ENCODE results near the gene PPP1R16B.

The PPP1R16B gene

GRCh38 chr20:38866265-38867061 is 61.0 kb downstream of the PPP1R16B start:
- Histone ChIP-seq H3K9ac (ENCODE audit: low read length in 2 of 2) (no peak overlapping the region), H3K36me3 (ENCODE audit: control insufficient read depth in 2 of 2, insufficient read depth in 2 of 2, low read length in 2 of 2) (no peaks in the 10 kb centered on the region), H3K9me3 (ENCODE audit: control insufficient read depth in 2 of 2, low read length in 2 of 2) (no peaks in the 10 kb centered on the region), H3K27me3 (ENCODE audit: control insufficient read depth in 1 of 2, insufficient read depth in 2 of 2, low read length in 2 of 2) (peaks cover 0 to 2% of the 10 kb centered on the region in 2 donors), H3K4me3 (ENCODE audit: low read length in 2 of 2) (no peak overlapping the region), H3K27ac (ENCODE audit: low read length) (no peak overlapping the region), H3K4me1 (ENCODE audit: control insufficient read depth, insufficient read depth, low read length) (no peaks in the 10 kb centered on the region)

GRCh38 chr20:38867062-38867359 is 61.5 kb downstream of the PPP1R16B start:
- peaks cover 0 to 2% of the 10 kb centered on the region in 2 donors for H3K27me3 ChIP-seq (ENCODE audit: control insufficient read depth in 1 of 2, insufficient read depth in 2 of 2, low read length in 2 of 2)
- no peak overlapping the region for H3K9ac ChIP-seq (ENCODE audit: low read length in 2 of 2)
- no peaks in the 10 kb centered on the region for H3K9me3 ChIP-seq (ENCODE audit: control insufficient read depth in 2 of 2, low read length in 2 of 2)
- H3K4me3 ChIP-seq (ENCODE audit: low read length in 2 of 2) = no peak overlapping the region
- H3K27ac ChIP-seq (ENCODE audit: low read length) = no peak overlapping the region
- H3K4me1 ChIP-seq (ENCODE audit: control insufficient read depth, insufficient read depth, low read length) = no peaks in the 10 kb centered on the region
- H3K36me3 ChIP-seq (ENCODE audit: control insufficient read depth in 2 of 2, insufficient read depth in 2 of 2, low read length in 2 of 2) = no peaks in the 10 kb centered on the region

- H3K4me1 ChIP-seq (ENCODE audit: control insufficient read depth, insufficient read depth, low read length) = peaks cover 6% of the 10 kb centered on the region
- no peak overlapping the region for H3K4me3 ChIP-seq (ENCODE audit: low read length in 2 of 2)
- no peaks in the 10 kb centered on the region for H3K36me3 ChIP-seq (ENCODE audit: control insufficient read depth in 2 of 2, insufficient read depth in 2 of 2, low read length in 2 of 2)
- H3K9me3 ChIP-seq (ENCODE audit: control insufficient read depth in 2 of 2, low read length in 2 of 2) = no peaks in the 10 kb centered on the region
- H3K27ac ChIP-seq (ENCODE audit: low read length) = no peak overlapping the region
- H3K9ac ChIP-seq (ENCODE audit: low read length in 2 of 2) = no peak overlapping the region
- H3K27me3 ChIP-seq (ENCODE audit: control insufficient read depth in 1 of 2, insufficient read depth in 2 of 2, low read length in 2 of 2) = peaks cover 0 to 9% of the 10 kb centered on the region in 2 donors
Measured at GRCh38 chr20:38870733-38871559, 65.4 kb downstream of the PPP1R16B start.

- Histone ChIP-seq H3K27me3 (ENCODE audit: control insufficient read depth in 1 of 2, insufficient read depth in 2 of 2, low read length in 2 of 2) (peaks cover 0 to 9% of the 10 kb centered on the region in 2 donors), H3K9me3 (ENCODE audit: control insufficient read depth in 2 of 2, low read length in 2 of 2) (no peaks in the 10 kb centered on the region), H3K27ac (ENCODE audit: low read length) (no peak overlapping the region), H3K4me3 (ENCODE audit: low read length in 2 of 2) (no peak overlapping the region), H3K36me3 (ENCODE audit: control insufficient read depth in 2 of 2, insufficient read depth in 2 of 2, low read length in 2 of 2) (no peaks in the 10 kb centered on the region), H3K9ac (ENCODE audit: low read length in 2 of 2) (no peak overlapping the region), H3K4me1 (ENCODE audit: control insufficient read depth, insufficient read depth, low read length) (peaks cover 6% of the 10 kb centered on the region)
Measured at GRCh38 chr20:38871560-38871953, 66.1 kb downstream of the PPP1R16B start.

GRCh38 chr20:38872036-38872435 is 66.5 kb downstream of the PPP1R16B start:
- no peaks in the 10 kb centered on the region for H3K9me3 ChIP-seq (ENCODE audit: control insufficient read depth in 2 of 2, low read length in 2 of 2)
- H3K4me1 ChIP-seq (ENCODE audit: control insufficient read depth, insufficient read depth, low read length) = peaks cover 6% of the 10 kb centered on the region
- no peaks in the 10 kb centered on the region for H3K36me3 ChIP-seq (ENCODE audit: control insufficient read depth in 2 of 2, insufficient read depth in 2 of 2, low read length in 2 of 2)
- no peak overlapping the region for H3K27ac ChIP-seq (ENCODE audit: low read length)
- H3K9ac ChIP-seq (ENCODE audit: low read length in 2 of 2) = no peak overlapping the region
- peaks cover 0 to 9% of the 10 kb centered on the region in 2 donors for H3K27me3 ChIP-seq (ENCODE audit: control insufficient read depth in 1 of 2, insufficient read depth in 2 of 2, low read length in 2 of 2)
- no peak overlapping the region for H3K4me3 ChIP-seq (ENCODE audit: low read length in 2 of 2)

- Histone ChIP-seq H3K4me3 (ENCODE audit: low read length in 2 of 2) (no peak overlapping the region), H3K36me3 (ENCODE audit: control insufficient read depth in 2 of 2, insufficient read depth in 2 of 2, low read length in 2 of 2) (no peaks in the 10 kb centered on the region), H3K27ac (ENCODE audit: low read length) (no peak overlapping the region), H3K9me3 (ENCODE audit: control insufficient read depth in 2 of 2, low read length in 2 of 2) (no peaks in the 10 kb centered on the region), H3K4me1 (ENCODE audit: control insufficient read depth, insufficient read depth, low read length) (peaks cover 6% of the 10 kb centered on the region), H3K9ac (ENCODE audit: low read length in 2 of 2) (no peak overlapping the region), H3K27me3 (ENCODE audit: control insufficient read depth in 1 of 2, insufficient read depth in 2 of 2, low read length in 2 of 2) (peaks cover 0 to 11% of the 10 kb centered on the region in 2 donors)
Measured at GRCh38 chr20:38872491-38873049, 67.1 kb downstream of the PPP1R16B start.

- Histone ChIP-seq H3K27ac (ENCODE audit: low read length) (no peak overlapping the region), H3K4me1 (ENCODE audit: control insufficient read depth, insufficient read depth, low read length) (peaks cover 6% of the 10 kb centered on the region), H3K9me3 (ENCODE audit: control insufficient read depth in 2 of 2, low read length in 2 of 2) (no peaks in the 10 kb centered on the region), H3K36me3 (ENCODE audit: control insufficient read depth in 2 of 2, insufficient read depth in 2 of 2, low read length in 2 of 2) (no peaks in the 10 kb centered on the region), H3K27me3 (ENCODE audit: control insufficient read depth in 1 of 2, insufficient read depth in 2 of 2, low read length in 2 of 2) (peaks cover 0 to 11% of the 10 kb centered on the region in 2 donors), H3K9ac (ENCODE audit: low read length in 2 of 2) (no peak overlapping the region), H3K4me3 (ENCODE audit: low read length in 2 of 2) (no peak overlapping the region)
Measured at GRCh38 chr20:38873050-38873581, 67.6 kb downstream of the PPP1R16B start.

- Histone ChIP-seq H3K4me3 (ENCODE audit: low read length in 2 of 2) (no peak overlapping the region), H3K9ac (ENCODE audit: low read length in 2 of 2) (no peak overlapping the region), H3K4me1 (ENCODE audit: control insufficient read depth, insufficient read depth, low read length) (peaks cover 6% of the 10 kb centered on the region), H3K9me3 (ENCODE audit: control insufficient read depth in 2 of 2, low read length in 2 of 2) (no peaks in the 10 kb centered on the region), H3K36me3 (ENCODE audit: control insufficient read depth in 2 of 2, insufficient read depth in 2 of 2, low read length in 2 of 2) (no peaks in the 10 kb centered on the region), H3K27ac (ENCODE audit: low read length) (no peak overlapping the region), H3K27me3 (ENCODE audit: control insufficient read depth in 1 of 2, insufficient read depth in 2 of 2, low read length in 2 of 2) (peaks cover 0 to 11% of the 10 kb centered on the region in 2 donors)
Measured at GRCh38 chr20:38874460-38875174, 69.1 kb downstream of the PPP1R16B start.

- no peaks in the 10 kb centered on the region for H3K9me3 ChIP-seq (ENCODE audit: control insufficient read depth in 2 of 2, low read length in 2 of 2)
- H3K27ac ChIP-seq (ENCODE audit: low read length) = no peak overlapping the region
- H3K27me3 ChIP-seq (ENCODE audit: control insufficient read depth in 1 of 2, insufficient read depth in 2 of 2, low read length in 2 of 2) = peaks cover 0 to 17% of the 10 kb centered on the region in 2 donors
- no peak overlapping the region for H3K4me3 ChIP-seq (ENCODE audit: low read length in 2 of 2)
- no peaks in the 10 kb centered on the region for H3K36me3 ChIP-seq (ENCODE audit: control insufficient read depth in 2 of 2, insufficient read depth in 2 of 2, low read length in 2 of 2)
- no peak overlapping the region for H3K9ac ChIP-seq (ENCODE audit: low read length in 2 of 2)
- H3K4me1 ChIP-seq (ENCODE audit: control insufficient read depth, insufficient read depth, low read length) = peaks cover 6% of the 10 kb centered on the region
Measured at GRCh38 chr20:38875175-38875993, 69.9 kb downstream of the PPP1R16B start.

Measured in stomach smooth muscle (tissue), 2 donors.